GM12878 (cell line): ENCODE results near the gene PCSK6. TPM values are rescaled to one million over a fixed set of nuclear protein-coding genes. Genes with fewer than 3 reads are reported as not detected.

Experiments used
- BCL11A ChIP-seq: IDR thresholded peaks from 2 replicates; pipeline ENCODE4 v1.6.1; 2011; ENCODE audit warnings: low read depth, low read length
- CHD1 ChIP-seq: IDR thresholded peaks from 2 replicates; pipeline ENCODE4 v1.6.1; 2012; ENCODE audit warnings: low read depth, low read length, improper control_type of control experiment
- CTCF ChIP-seq, 3 experiments: IDR thresholded peaks in 2 of 3; conservative IDR thresholded peaks in 1 of 3; 2 replicates each; pipeline ENCODE4 v1.5.1; 2011; ENCODE audit warnings: low read depth in 3 of 3, low read length in 3 of 3, mild to moderate bottlenecking in 3 of 3, control low read depth in 2 of 3, moderate library complexity in 2 of 3, inconsistent platforms in 1 of 3, mixed read lengths in 1 of 3; ENCODE audit not compliant: control insufficient read depth in 2 of 3, insufficient read depth in 1 of 3; ENCODE audit errors: extremely low read depth in 1 of 3
- ELK1 ChIP-seq: IDR thresholded peaks from 2 replicates; pipeline ENCODE4 v1.6.1; 2012; ENCODE audit warnings: low read depth, low read length, improper control_type of control experiment
- GATAD2B ChIP-seq: fragments of 450-650 bp; conservative IDR thresholded peaks from 2 replicates; pipeline ENCODE4 v1.6.1; 2017; ENCODE audit warnings: low read depth, mild to moderate bottlenecking, moderate library complexity
- HDGF ChIP-seq: fragments of 450-650 bp; IDR thresholded peaks from 2 replicates; pipeline ENCODE4 v1.6.1; 2016; ENCODE audit warnings: antibody characterized with exemption
- IRF4 ChIP-seq: IDR thresholded peaks from 2 replicates; pipeline ENCODE4 v1.6.1; 2011; ENCODE audit warnings: low read depth, low read length
- MAX ChIP-seq: IDR thresholded peaks from 2 replicates; pipeline ENCODE4 v1.6.1; 2012; ENCODE audit warnings: low read depth, low read length, improper control_type of control experiment
- MYB ChIP-seq: fragments of 150-350 bp; IDR thresholded peaks from 2 replicates; pipeline ENCODE4 v1.6.1; 2014; ENCODE audit warnings: mild to moderate bottlenecking, low read depth, low read length, borderline replicate concordance
- NBN ChIP-seq: fragments of 450-650 bp; IDR thresholded peaks from 2 replicates; pipeline ENCODE4 v1.6.1; 2016
- NKRF ChIP-seq: fragments of 450-650 bp; conservative IDR thresholded peaks from 2 replicates; pipeline ENCODE4 v1.6.1; 2017; ENCODE audit warnings: mild to moderate bottlenecking, moderate library complexity
- NR2C1 ChIP-seq: fragments of 450-650 bp; IDR thresholded peaks from 2 replicates; pipeline ENCODE4 v1.6.1; 2017; ENCODE audit warnings: antibody characterized with exemption, mild to moderate bottlenecking, moderate library complexity
- PML ChIP-seq: IDR thresholded peaks from 2 replicates; pipeline ENCODE4 v1.6.1; 2012; ENCODE audit warnings: low read length, inconsistent platforms
- SMAD1 ChIP-seq: fragments of 450-650 bp; IDR thresholded peaks from 2 replicates; pipeline ENCODE4 v1.6.1; 2018; ENCODE audit warnings: mild to moderate bottlenecking, low read depth; ENCODE audit not compliant: partially characterized antibody
- SMAD5 ChIP-seq: IDR thresholded peaks from 2 replicates; pipeline ENCODE4 v1.6.1; 2016; ENCODE audit warnings: antibody characterized with exemption, low read depth
- SMARCA5 ChIP-seq: fragments of 450-650 bp; IDR thresholded peaks from 2 replicates; pipeline ENCODE4 v1.6.1; 2017; ENCODE audit warnings: mild to moderate bottlenecking
- SREBF1 ChIP-seq: IDR thresholded peaks from 2 replicates; pipeline ENCODE4 v1.6.1; 2012; ENCODE audit warnings: mild to moderate bottlenecking, low read length
- WRNIP1 ChIP-seq: IDR thresholded peaks from 2 replicates; pipeline ENCODE4 v1.6.1; 2011; ENCODE audit warnings: low read depth, low read length, improper control_type of control experiment, borderline replicate concordance
- ZBTB11 ChIP-seq: fragments of 450-650 bp; formaldehyde crosslinking; IDR thresholded peaks from 2 replicates; pipeline ENCODE4 v1.5.0; 2022; ENCODE audit warnings: mild to moderate bottlenecking, missing genetic modification characterization
- ZNF207 ChIP-seq: fragments of 450-650 bp; IDR thresholded peaks from 2 replicates; pipeline ENCODE4 v1.6.1; 2014; ENCODE audit warnings: antibody characterized with exemption, mild to moderate bottlenecking, borderline replicate concordance
- ZSCAN29 ChIP-seq: fragments of 450-650 bp; IDR thresholded peaks from 2 replicates; pipeline ENCODE4 v1.6.1; 2017; ENCODE audit warnings: mild to moderate bottlenecking, moderate library complexity
- polyA plus RNA-seq, 11 experiments: library from polyadenylated mRNA; depleted of rRNA in 4 of 11; unstranded in 6 of 11; stranded (reverse) in 5 of 11; fragments of >200 nt; fragmentation: Nextera tagmentation in 4 of 11; fragmentation: Illumina TruSeq in 1 of 11; extraction: Ambion mirVana in 4 of 11; extraction: Trizol in 1 of 11; gene quantifications; 1 replicate in 1 of 11; 2 replicates in 10 of 11; pipeline versions ENCODE4 v1.2.1 to v1.2.3, GENCODE V29; 2011 to 2016; ENCODE audit warnings: inconsistent platforms in 2 of 11, missing spikeins in 2 of 11, low read depth in 1 of 11
- total RNA-seq, 4 experiments: library from RNA; depleted of rRNA in 3 of 4; stranded (reverse); fragments of >200 nt in 3 of 4; fragmentation: Illumina TruSeq in 1 of 4; extraction: Trizol in 1 of 4; gene quantifications; 2 replicates each; pipeline versions ENCODE4 v1.2.1 to v1.2.3, GENCODE V29; 2013 to 2021

Gene PCSK6
- total and polyA plus RNA-seq, 10 of the 15 experiments (the other 5 are each of a cell fraction or from before 2014, with no cell fraction given), result 0.19 to 0.67 (median 0.25) TPM; not detected in 4

- peak; percentile 89 for TF ChIP-seq BCL11A
- 0 out of 2 replicates have a peak, but pooled peaks have one; percentile 55 for TF ChIP-seq SMARCA5
- TF ChIP-seq ZNF207, result no peak
- TF ChIP-seq PML, result no peak
- TF ChIP-seq WRNIP1, result no peak
- peak; percentile 63; the same call in 1 of the 2 replicates for TF ChIP-seq MAX
- no peak for TF ChIP-seq IRF4
- no peak for TF ChIP-seq SREBF1
- TF ChIP-seq CHD1, result no peak
- no peak for TF ChIP-seq SMAD1
- TF ChIP-seq CTCF (IDR thresholded peaks at IDR 0.05 in 2 of 3, conservative IDR thresholded peaks at IDR 0.05 in 1 of 3; ENCODE audit: control insufficient read depth in 2 of 3, extremely low read depth in 1 of 3, insufficient read depth in 1 of 3, low read depth in 3 of 3, low read length in 3 of 3), result no peak
- TF ChIP-seq ZSCAN29, result no peak
- TF ChIP-seq NBN, result peak; percentile 78; the same call in 1 of the 2 replicates
- TF ChIP-seq ZBTB11 (CRISPR knock-in tag), result no peak
- no peak for TF ChIP-seq ELK1
- no peak; the same call in none of the 2 replicates for TF ChIP-seq GATAD2B
- TF ChIP-seq SMAD5, result no peak
- peak; percentile 42; the same call in 1 of the 2 replicates for TF ChIP-seq NKRF
- TF ChIP-seq NR2C1, result 0 out of 2 replicates have a peak, but pooled peaks have one; percentile 24
- no peak; the same call in 1 of the 2 replicates for TF ChIP-seq HDGF
- peak; percentile 91 for TF ChIP-seq MYB
Measured at GRCh38 chr15:101264911-101265641, 224.4 kb downstream of the PCSK6 start (continued).
